Frontal cortex (tissue), 4 donors: Measurements from ENCODE around the gene ARPC4. TPM values are rescaled to one million over a fixed set of nuclear protein-coding genes. Genes with fewer than 3 reads are reported as not detected.

Source experiments
- DNase-seq, 2 donors: peaks; one replicate each; pipeline ENCODE4 v3.0.0; 2012; ENCODE audit warnings: low spot score in 2 of 2
- FAIRE-seq: peaks from 2 replicates; lab custom pipeline; 2012; peaks lifted over from hg19 to GRCh38; lab: Jason Lieb, UNC
- total RNA-seq: library from RNA; depleted of rRNA; stranded (reverse); fragments of >200 nt; gene quantifications from one replicate; pipeline ENCODE4 v1.2.3, GENCODE V29; 2014
- donor health status: control.
- donor health status: control.
- donor health status: control.

ARPC4 gene
- total RNA-seq: 181 TPM

GRCh38 chr3:9792405-9793160 is at the start of gene ARPC4, which contains the start of gene TADA3:
Gene ARPC4 (plus strand): TSS chr3:9793082. CDS start chr3:9793122, 40 bp downstream.
Gene TADA3 (minus strand): TSS chr3:9792473. CDS start chr3:9791466, 1,007 bp downstream.
- DNase-seq (peak; percentile 87 to 91), FAIRE-seq (no peak)

- FAIRE-seq (no peak), DNase-seq (no peak)
Observed at GRCh38 chr3:9743548-9743947, 49.3 kb upstream of the ARPC4 start.

DNA sequence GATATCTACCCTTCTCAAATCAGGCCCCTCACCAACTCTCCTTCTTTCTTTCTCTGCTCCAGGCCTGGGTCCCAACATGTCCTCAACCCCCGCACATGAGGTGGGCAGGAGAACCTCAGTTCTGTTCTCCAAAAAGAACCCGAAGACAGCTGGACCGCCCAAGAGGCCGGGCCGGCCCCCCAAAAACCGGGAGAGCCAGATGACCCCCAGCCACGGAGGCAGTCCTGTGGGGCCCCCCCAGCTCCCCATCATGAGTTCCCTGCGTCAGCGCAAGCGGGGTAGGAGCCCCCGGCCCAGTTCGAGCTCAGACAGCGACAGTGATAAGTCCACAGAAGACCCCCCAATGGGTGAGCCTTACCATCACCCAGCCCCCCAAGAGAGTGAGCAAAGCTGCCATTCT is 48.7 kb upstream of the ARPC4 start:
- DNase-seq (no peak), FAIRE-seq (no peak)

GRCh38 chr3:9745521-9745920 is 47.4 kb upstream of the ARPC4 start:
- FAIRE-seq (no peak), DNase-seq (no peak)

DNA sequence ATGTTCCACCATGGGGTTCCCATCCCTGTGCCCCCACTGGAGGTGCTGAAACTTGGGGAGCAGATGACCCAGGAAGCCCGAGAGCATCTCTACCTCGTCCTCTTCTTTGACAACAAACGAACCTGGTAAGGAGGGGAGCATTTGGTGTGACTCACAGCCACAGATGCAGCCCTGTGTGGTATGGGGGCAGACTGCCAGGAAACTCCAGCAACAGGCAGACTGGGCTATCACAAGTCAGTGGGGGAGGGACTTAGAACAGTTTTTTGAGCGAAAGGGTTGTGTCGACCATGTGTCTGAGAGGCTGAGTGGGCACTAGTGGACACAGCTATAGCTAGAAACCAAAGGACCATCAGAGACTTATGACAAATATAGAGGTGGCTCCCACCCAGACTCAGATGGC is 46.6 kb upstream of the ARPC4 start:
- peak in 1 of 2 donors; percentile 51 for DNase-seq
- no peak for FAIRE-seq

GRCh38 chr3:9747267-9747666 is 45.6 kb upstream of the ARPC4 start:
- FAIRE-seq: no peak
- no peak for DNase-seq

DNA sequence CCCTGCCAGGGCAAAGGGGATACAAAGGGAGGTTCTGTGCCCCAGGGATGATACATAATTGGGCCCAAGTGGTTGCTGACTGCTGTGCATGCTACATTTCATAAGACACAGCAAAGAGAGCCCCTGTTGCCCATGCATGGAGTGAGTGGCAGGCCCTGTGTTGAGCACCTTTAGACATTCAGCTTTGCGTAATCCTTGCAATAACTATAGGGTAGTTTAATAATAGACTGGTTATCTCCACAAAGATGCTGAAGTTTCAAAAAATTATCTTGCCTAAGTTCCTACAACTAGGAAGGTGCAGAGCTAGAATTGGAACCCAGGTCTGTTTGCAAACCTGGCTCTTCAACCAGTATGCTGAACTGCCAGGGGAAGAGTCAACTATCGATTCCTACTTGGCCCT is 44.9 kb upstream of the ARPC4 start:
- DNase-seq: no peak
- FAIRE-seq: no peak

DNA sequence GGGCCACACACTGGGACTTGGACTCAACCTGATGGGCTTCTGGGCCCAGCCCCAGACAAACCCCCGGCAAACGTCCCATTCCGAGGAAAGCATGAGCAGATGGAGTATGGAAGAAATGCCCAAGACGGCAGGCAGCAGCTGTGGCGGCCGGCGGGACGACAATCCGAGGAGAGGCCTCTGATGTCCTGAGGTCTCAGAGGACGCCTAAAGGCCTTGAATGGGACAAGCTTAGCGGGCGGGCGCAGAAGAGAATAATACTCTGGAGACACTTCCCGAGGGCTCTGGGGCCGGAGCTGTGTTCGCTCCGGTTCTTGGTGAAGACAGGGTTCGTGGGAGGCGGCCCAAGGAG is 43.6 kb upstream of the ARPC4 start:
- DNase-seq: no peak
- no peak for FAIRE-seq

DNA sequence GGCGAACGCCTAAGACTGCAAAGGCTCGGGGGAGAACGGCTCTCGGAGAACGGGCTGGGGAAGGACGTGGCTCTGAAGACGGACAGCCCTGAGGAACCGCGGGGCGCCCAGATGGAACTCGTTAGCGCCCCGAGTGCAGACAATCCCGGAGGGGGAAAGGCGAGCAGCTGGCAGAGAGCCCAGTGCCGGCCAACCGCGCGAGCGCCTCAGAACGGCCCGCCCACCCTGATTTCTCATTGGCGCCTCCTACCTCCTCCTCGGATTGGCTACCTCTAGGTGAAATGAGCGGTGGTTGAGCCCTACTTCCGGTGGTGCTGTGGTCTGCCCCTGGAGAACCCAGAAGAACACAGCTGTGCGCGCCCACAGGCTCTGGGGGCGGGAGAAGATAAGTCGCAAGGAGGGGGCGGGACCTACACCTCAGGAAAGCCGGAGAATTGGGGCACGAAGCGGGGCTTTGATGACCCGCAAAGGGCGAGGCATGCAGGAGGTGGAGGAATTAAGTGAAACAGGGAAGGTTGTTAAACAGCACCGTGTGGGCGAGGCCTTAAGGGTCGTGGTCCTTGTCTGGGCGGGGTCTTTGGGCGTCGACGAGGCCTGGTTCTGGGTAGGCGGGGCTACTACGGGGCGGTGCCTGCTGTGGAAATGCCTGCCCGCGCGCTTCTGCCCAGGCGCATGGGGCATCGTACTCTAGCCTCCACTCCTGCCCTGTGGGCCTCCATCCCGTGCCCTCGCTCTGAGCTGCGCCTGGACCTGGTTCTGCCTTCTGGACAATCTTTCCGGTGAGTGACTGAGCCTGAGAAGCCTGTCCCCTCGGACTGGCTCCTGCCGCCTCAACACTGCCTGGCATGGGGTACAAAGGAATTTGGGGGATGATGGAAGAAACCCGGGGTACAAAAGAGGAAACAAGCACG is 43.0 kb upstream of the ARPC4 start, which contains the start of gene OGG1:
Gene OGG1, plus strand, starts transcription at position 308 of the 911 bp plus-strand sequence. Its CDS starts 335 bp downstream, at position 643.
- FAIRE-seq: no peak

DNA sequence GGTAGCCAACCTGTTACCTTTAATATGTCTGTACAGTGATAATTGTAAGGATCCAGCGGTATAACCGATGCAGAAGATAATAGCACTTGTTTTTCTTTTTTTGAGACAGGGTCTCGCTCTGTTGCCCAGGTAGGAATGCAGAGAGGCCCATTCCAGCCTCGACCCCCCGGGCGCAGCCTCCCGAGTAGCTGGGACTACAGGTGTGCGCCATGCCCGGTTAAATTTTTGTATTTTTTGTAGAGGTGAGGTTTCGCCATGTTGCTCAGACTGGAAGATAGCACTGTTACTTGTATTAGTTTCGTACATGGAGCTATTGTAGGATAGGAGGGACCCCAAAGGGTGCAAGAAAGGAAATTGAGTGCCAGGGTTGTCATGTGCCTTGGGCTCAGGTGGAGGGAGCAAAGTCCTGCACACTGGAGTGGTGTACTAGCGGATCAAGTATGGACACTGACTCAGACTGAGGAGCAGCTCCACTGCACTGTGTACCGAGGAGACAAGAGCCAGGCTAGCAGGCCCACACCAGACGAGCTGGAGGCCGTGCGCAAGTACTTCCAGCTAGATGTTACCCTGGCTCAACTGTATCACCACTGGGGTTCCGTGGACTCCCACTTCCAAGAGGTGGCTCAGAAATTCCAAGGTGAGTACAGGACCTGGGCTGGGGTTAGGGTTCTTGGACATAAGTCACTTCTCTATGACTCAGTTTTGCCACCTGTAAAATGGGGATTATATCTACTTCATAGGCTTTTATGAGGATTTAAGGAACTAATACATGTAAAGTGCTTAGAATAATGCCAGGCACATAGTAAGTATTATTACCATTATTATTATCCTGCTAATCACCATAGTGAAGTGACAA is 42.1 kb upstream of the ARPC4 start:
- DNase-seq (no peak), FAIRE-seq (no peak)

More for the DNA sequence above, 43.0 kb upstream of the ARPC4 start, which contains the start of gene OGG1:
- DNase-seq: peak; percentile 87 to 96

GRCh38 chr3:9754678-9755077 is 38.2 kb upstream of the ARPC4 start:
- FAIRE-seq: no peak
- DNase-seq: no peak

DNA sequence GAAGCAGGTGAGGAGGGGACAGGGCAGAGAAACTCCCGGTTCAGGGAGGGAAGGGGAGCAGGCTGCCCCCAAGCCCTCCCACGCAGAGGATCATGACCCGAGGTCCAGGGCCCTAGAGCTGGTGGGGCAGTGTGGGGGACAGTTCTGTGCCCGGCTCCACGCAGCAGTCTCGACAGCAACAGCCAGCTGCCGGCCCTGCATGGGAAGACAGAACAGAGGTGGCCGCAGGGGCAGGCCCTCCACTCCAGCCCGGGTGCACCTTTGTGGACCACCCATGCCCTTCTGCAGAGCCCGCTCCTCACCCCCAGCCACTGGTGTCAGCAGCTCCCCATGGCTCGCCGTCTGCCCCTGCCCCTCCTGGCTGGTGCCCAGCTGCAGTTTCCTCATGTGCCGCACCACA is 35.5 kb upstream of the ARPC4 start:
- no peak for FAIRE-seq
- no peak for DNase-seq

DNA sequence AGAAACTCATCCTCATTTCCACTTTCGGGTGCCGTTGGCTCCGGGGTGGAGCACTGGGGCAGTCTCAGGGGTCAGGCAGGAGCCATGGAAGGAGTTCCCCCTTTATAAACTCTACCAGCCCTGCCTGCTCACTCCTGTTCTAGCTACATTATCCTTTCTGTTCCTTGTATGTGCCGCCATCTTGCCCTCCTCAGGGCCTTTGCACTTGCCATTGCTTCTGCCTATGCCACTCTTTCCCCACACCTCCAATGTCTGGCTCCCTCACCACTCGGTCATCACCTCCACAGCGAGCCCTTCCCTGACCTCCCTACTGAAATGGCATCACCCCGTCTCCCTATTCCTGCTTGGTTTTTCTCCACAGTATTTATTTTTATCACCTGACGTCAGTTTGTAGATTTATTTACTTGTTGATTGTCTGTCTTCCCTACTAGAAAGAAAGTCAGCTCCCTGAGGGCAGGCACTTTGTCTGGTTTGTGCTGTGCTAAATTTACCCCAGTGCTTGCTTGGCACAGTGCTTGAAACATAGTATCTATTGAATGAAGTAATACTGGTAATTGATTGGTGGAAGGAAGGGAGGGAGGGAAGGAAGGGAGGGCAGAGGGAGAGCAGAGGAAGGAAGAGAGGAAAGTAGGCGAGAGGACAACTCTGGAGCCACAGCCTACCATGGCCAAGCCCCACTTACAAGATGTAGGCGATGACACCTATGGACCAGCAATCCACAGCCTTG is 31.9 kb upstream of the ARPC4 start:
- FAIRE-seq: no peak
- no peak for DNase-seq

DNA sequence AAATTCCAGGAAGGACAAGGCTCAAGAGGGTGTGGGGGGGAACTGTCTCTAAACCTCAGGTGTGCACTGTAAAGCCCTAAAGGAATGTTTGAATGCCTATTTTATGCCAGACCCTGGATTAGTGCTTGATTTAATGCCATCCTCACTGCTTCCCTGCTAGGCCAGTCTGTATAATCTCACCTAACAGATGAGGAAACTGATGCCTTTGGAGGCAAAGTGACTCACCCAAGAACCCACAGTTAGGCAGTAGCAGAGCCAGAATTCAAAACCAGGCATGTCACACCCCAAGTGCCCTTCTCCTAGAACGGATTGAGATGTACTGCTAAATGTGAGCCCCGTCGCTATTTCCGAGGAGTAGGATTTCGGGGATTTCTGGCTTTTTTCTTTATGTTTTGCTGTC is 31.0 kb upstream of the ARPC4 start:
- FAIRE-seq: no peak
- no peak for DNase-seq

GRCh38 chr3:9762871-9763270 is 30.0 kb upstream of the ARPC4 start:
- FAIRE-seq: no peak
- no peak for DNase-seq

GRCh38 chr3:9765865-9766264 is 27.0 kb upstream of the ARPC4 start:
- FAIRE-seq (no peak), DNase-seq (no peak)

GRCh38 chr3:9767418-9767817 is 25.5 kb upstream of the ARPC4 start:
- no peak for FAIRE-seq
- DNase-seq: no peak

- no peak for FAIRE-seq
- DNase-seq: no peak
Observed at GRCh38 chr3:9768141-9768775, 24.6 kb upstream of the ARPC4 start.

DNA sequence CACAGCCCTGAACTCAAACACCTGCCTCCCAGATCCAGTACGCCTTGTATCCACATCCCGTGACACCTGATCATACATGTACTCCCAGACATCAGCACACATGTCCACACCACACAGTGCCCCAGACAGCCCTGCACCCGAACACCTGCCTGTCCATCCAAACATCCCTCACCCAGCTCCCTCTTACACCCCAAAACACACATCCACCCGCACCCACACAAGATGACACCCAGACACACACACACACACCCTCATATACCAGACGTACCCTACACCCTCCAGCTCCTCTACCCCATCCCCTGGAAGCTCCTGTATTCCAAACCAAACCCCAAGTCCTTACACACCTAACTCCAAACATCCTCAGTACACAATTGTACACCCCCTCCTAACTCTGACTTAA is 23.9 kb upstream of the ARPC4 start:
- DNase-seq: no peak

More for the DNA sequence above, 23.9 kb upstream of the ARPC4 start:
- no peak for FAIRE-seq
